ENCODE measurements around the gene SCYGR2. TPM values are rescaled to one million over a fixed set of nuclear protein-coding genes. Genes with fewer than 3 reads are reported as not detected.

Gene SCYGR2
- total and polyA plus RNA-seq, 7 experiments from 2014 or later = not detected

- Histone ChIP-seq H3K27me3 (ENCODE audit: control insufficient read depth in 2 of 2, insufficient read depth in 2 of 2, low read length in 2 of 2) (no peaks in the 10 kb centered on the region), H3K9me3 (ENCODE audit: control insufficient read depth in 2 of 3, low read length in 3 of 3) (no peaks in the 10 kb centered on the region), H3K4me3 (ENCODE audit: low read length) (no peak overlapping the region), H3K27ac (ENCODE audit: low read depth, low read length) (no peak overlapping the region), H3K36me3 (ENCODE audit: control insufficient read depth in 2 of 3, insufficient read depth in 3 of 3, low read length in 3 of 3) (no peaks in the 10 kb centered on the region), H3K4me1 (ENCODE audit: control insufficient read depth in 2 of 2, insufficient read depth in 2 of 2, low read length in 2 of 2) (peaks cover 0 to 4% of the 10 kb centered on the region in 2 donors)
- H3K4me1 Mint-ChIP-seq = peaks cover 0 to 17% (median 9%) of the 10 kb centered on the region in 7 donors
- intact Hi-C loops (cut with micrococcal nuclease) = no loop called here
- no peaks in the 10 kb centered on the region for H3K9me3 Mint-ChIP-seq
- peaks cover 31 to 46% (median 40%) of the 10 kb centered on the region in 5 donors for H3K27me3 Mint-ChIP-seq
- ATAC-seq (no peak), DNase-seq (no peak)
- no peak overlapping the region for H3K27ac Mint-ChIP-seq
- no peaks in the 10 kb centered on the region for H3K36me3 Mint-ChIP-seq
- CTCF ChIA-PET = no interaction called here
- POLR2A ChIA-PET = no interaction called here
- H3K4me3 Mint-ChIP-seq = no peak overlapping the region
These were observed 11.4 kb downstream of the SCYGR2 start for GRCh38 chr2:227610123-227610522.

GRCh38 chr2:227612546-227613271 lies 14.0 kb downstream of the SCYGR2 start:
- ATAC-seq = no peak
- Mint-ChIP-seq H3K4me3 (no peak overlapping the region), H3K27me3 (peaks cover 20 to 37% (median 31%) of the 10 kb centered on the region in 5 donors), H3K27ac (no peak overlapping the region), H3K36me3 (no peaks in the 10 kb centered on the region), H3K9me3 (no peaks in the 10 kb centered on the region), H3K4me1 (peaks cover 0 to 17% (median 9%) of the 10 kb centered on the region in 7 donors)
- Histone ChIP-seq H3K4me1 (ENCODE audit: control insufficient read depth in 2 of 2, insufficient read depth in 2 of 2, low read length in 2 of 2) (peaks cover 0 to 4% of the 10 kb centered on the region in 2 donors), H3K9me3 (ENCODE audit: control insufficient read depth in 2 of 3, low read length in 3 of 3) (no peaks in the 10 kb centered on the region), H3K36me3 (ENCODE audit: control insufficient read depth in 2 of 3, insufficient read depth in 3 of 3, low read length in 3 of 3) (no peaks in the 10 kb centered on the region), H3K27ac (ENCODE audit: low read depth, low read length) (no peak overlapping the region), H3K27me3 (ENCODE audit: control insufficient read depth in 2 of 2, insufficient read depth in 2 of 2, low read length in 2 of 2) (no peaks in the 10 kb centered on the region), H3K4me3 (ENCODE audit: low read length) (no peak overlapping the region)
- intact Hi-C loops (cut with micrococcal nuclease) = no loop called here
- ChIA-PET POLR2A (no interaction called here), CTCF (no interaction called here)
- no peak for DNase-seq

DNA sequence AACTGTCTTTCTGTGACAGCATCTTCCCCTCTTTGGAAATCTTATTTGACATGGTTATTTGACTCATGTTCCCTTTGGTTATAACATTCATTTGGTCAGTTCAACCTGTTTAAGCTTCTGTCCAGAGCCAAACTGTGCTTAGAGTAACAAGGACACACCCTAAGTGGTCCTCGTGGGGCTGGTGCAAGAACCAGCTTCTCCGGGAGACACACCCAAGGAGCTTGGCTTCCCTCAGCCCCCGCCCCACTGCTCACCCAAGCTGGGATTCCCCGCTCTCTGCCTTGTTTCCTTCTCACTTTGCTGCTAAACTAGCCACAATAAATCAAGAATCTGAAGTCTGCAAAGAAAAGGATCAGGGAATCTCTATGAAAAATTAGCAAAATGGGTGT lies 14.6 kb downstream of the SCYGR2 start:
- DNase-seq = no peak
- H3K4me3 Mint-ChIP-seq = no peak overlapping the region
- H3K27me3 Mint-ChIP-seq = peaks cover 20 to 39% (median 31%) of the 10 kb centered on the region in 5 donors
- peaks cover 0 to 13% (median 6%) of the 10 kb centered on the region in 7 donors for H3K4me1 Mint-ChIP-seq
- intact Hi-C loops (cut with micrococcal nuclease) = no loop called here
- no peaks in the 10 kb centered on the region for H3K36me3 Mint-ChIP-seq
- Histone ChIP-seq H3K4me3 (ENCODE audit: low read length) (no peak overlapping the region), H3K36me3 (ENCODE audit: control insufficient read depth in 2 of 3, insufficient read depth in 3 of 3, low read length in 3 of 3) (no peaks in the 10 kb centered on the region), H3K4me1 (ENCODE audit: control insufficient read depth in 2 of 2, insufficient read depth in 2 of 2, low read length in 2 of 2) (peaks cover 0 to 2% of the 10 kb centered on the region in 2 donors), H3K27ac (ENCODE audit: low read depth, low read length) (no peak overlapping the region), H3K27me3 (ENCODE audit: control insufficient read depth in 2 of 2, insufficient read depth in 2 of 2, low read length in 2 of 2) (no peaks in the 10 kb centered on the region), H3K9me3 (ENCODE audit: control insufficient read depth in 2 of 3, low read length in 3 of 3) (no peaks in the 10 kb centered on the region)
- POLR2A ChIA-PET = no interaction called here
- ATAC-seq = no peak
- no peak overlapping the region for H3K27ac Mint-ChIP-seq
- CTCF ChIA-PET = no interaction called here
- H3K9me3 Mint-ChIP-seq = no peaks in the 10 kb centered on the region

- Mint-ChIP-seq H3K27ac (no peak overlapping the region), H3K36me3 (no peaks in the 10 kb centered on the region), H3K27me3 (peaks cover 16 to 43% (median 27%) of the 10 kb centered on the region in 5 donors), H3K4me3 (no peak overlapping the region), H3K4me1 (peaks cover 0 to 6% (median 0%) of the 10 kb centered on the region in 7 donors), H3K9me3 (peaks cover 0 to 2% (median 0%) of the 10 kb centered on the region in 11 donors)
- Histone ChIP-seq H3K4me1 (ENCODE audit: control insufficient read depth in 2 of 2, insufficient read depth in 2 of 2, low read length in 2 of 2) (no peaks in the 10 kb centered on the region), H3K36me3 (ENCODE audit: control insufficient read depth in 2 of 3, insufficient read depth in 3 of 3, low read length in 3 of 3) (no peaks in the 10 kb centered on the region), H3K27me3 (ENCODE audit: control insufficient read depth in 2 of 2, insufficient read depth in 2 of 2, low read length in 2 of 2) (no peaks in the 10 kb centered on the region), H3K27ac (ENCODE audit: low read depth, low read length) (no peak overlapping the region), H3K9me3 (ENCODE audit: control insufficient read depth in 2 of 3, low read length in 3 of 3) (no peaks in the 10 kb centered on the region), H3K4me3 (ENCODE audit: low read length) (no peak overlapping the region)
- intact Hi-C loops (cut with micrococcal nuclease) = no loop called here
- no peak for ATAC-seq
- POLR2A ChIA-PET = no interaction called here
- CTCF ChIA-PET = no interaction called here
- no peak for DNase-seq
These were observed 15.6 kb downstream of the SCYGR2 start for GRCh38 chr2:227614246-227614645.

DNA sequence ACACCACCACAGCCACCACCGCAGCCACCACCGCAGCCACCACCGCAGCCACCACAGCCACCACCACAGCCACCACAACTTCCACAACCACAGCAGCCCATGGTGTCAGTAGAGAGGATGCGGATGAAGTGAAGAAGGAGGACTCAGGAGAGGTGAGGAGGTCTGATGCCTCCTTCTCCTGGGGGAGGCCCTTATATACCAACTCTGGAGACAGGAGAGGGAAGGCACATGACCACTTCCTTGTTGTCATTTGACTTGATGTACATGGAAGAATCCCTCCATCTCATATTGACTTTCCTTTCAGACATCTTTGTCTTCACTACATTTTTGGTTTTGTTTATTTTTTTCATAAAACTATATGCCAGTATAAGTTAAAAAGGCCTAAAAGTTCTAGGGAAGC lies 16.0 kb downstream of the SCYGR2 start, which contains the start of gene SCYGR3:
TSS of gene SCYGR3 (minus strand) at position 101 of the 400 bp plus-strand sequence. CDS start at position 101, 0 bp downstream.
- Mint-ChIP-seq H3K4me3 (no peak within 1 kb of the TSS), H3K36me3 (no peaks in the 10 kb centered on the region), H3K27me3 (peaks cover 13 to 43% (median 23%) of the 10 kb centered on the region in 5 donors), H3K9me3 (peaks cover 0 to 2% (median 0%) of the 10 kb centered on the region in 11 donors), H3K4me1 (peaks cover 0 to 5% (median 0%) of the 10 kb centered on the region in 7 donors), H3K27ac (no peak within 1 kb of the TSS)
- ChIA-PET POLR2A (no interaction called here), CTCF (no interaction called here)
- Histone ChIP-seq H3K27ac (ENCODE audit: low read depth, low read length) (no peak within 1 kb of the TSS), H3K36me3 (ENCODE audit: control insufficient read depth in 2 of 3, insufficient read depth in 3 of 3, low read length in 3 of 3) (no peaks in the 10 kb centered on the region), H3K4me3 (ENCODE audit: low read length) (no peak within 1 kb of the TSS), H3K4me1 (ENCODE audit: control insufficient read depth in 2 of 2, insufficient read depth in 2 of 2, low read length in 2 of 2) (no peaks in the 10 kb centered on the region), H3K27me3 (ENCODE audit: control insufficient read depth in 2 of 2, insufficient read depth in 2 of 2, low read length in 2 of 2) (no peaks in the 10 kb centered on the region), H3K9me3 (ENCODE audit: control insufficient read depth in 2 of 3, low read length in 3 of 3) (no peaks in the 10 kb centered on the region)
- no peak for ATAC-seq
- no peak for DNase-seq
- intact Hi-C loops (cut with micrococcal nuclease) = no loop called here

GRCh38 chr2:227615181-227615580 lies 16.5 kb downstream of the SCYGR2 start:
- no peak for ATAC-seq
- Mint-ChIP-seq H3K4me1 (peaks cover 0 to 2% (median 0%) of the 10 kb centered on the region in 7 donors), H3K4me3 (no peak overlapping the region), H3K36me3 (no peaks in the 10 kb centered on the region), H3K27me3 (peaks cover 10 to 42% (median 20%) of the 10 kb centered on the region in 5 donors), H3K9me3 (peaks cover 0 to 2% (median 0%) of the 10 kb centered on the region in 11 donors), H3K27ac (no peak overlapping the region)
- intact Hi-C loops (cut with micrococcal nuclease) = no loop called here
- no peaks in the 10 kb centered on the region for H3K36me3 ChIP-seq (ENCODE audit: control insufficient read depth in 2 of 3, insufficient read depth in 3 of 3, low read length in 3 of 3)
- H3K9me3 ChIP-seq (ENCODE audit: control insufficient read depth in 2 of 3, low read length in 3 of 3) = no peaks in the 10 kb centered on the region
- H3K27me3 ChIP-seq (ENCODE audit: control insufficient read depth in 2 of 2, insufficient read depth in 2 of 2, low read length in 2 of 2) = no peaks in the 10 kb centered on the region
- ChIA-PET CTCF (no interaction called here), POLR2A (no interaction called here)
- no peak for DNase-seq
- no peak overlapping the region for H3K4me3 ChIP-seq (ENCODE audit: low read length)
- no peaks in the 10 kb centered on the region for H3K4me1 ChIP-seq (ENCODE audit: control insufficient read depth in 2 of 2, insufficient read depth in 2 of 2, low read length in 2 of 2)
- H3K27ac ChIP-seq (ENCODE audit: low read depth, low read length) = no peak overlapping the region

DNA sequence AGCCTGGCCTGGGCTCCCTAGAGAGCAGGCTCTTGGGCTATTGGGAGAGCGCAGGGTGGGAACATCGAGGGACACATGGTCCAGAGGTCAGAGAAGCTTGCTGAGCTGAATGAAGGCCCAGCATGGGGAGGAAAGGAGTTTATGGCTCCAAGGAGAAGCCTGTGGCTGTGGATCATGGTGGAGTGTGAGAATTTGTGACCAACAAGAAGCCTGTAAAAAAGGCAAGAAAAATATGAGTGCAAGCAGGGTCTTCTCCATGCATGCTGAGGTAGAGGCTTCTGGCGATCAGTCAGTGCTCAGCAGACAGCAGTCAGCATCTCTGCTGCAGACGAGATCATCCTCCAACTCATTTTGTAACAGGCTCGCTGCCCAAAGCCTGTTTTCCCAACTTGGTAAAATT lies 17.2 kb downstream of the SCYGR2 start:
- H3K36me3 Mint-ChIP-seq = no peaks in the 10 kb centered on the region
- ChIA-PET POLR2A (no interaction called here), CTCF (no interaction called here)
- ATAC-seq = no peak
- Histone ChIP-seq H3K27ac (ENCODE audit: low read depth, low read length) (no peak overlapping the region), H3K27me3 (ENCODE audit: control insufficient read depth in 2 of 2, insufficient read depth in 2 of 2, low read length in 2 of 2) (no peaks in the 10 kb centered on the region), H3K9me3 (ENCODE audit: control insufficient read depth in 2 of 3, low read length in 3 of 3) (no peaks in the 10 kb centered on the region), H3K4me3 (ENCODE audit: low read length) (no peak overlapping the region), H3K4me1 (ENCODE audit: control insufficient read depth in 2 of 2, insufficient read depth in 2 of 2, low read length in 2 of 2) (no peaks in the 10 kb centered on the region), H3K36me3 (ENCODE audit: control insufficient read depth in 2 of 3, insufficient read depth in 3 of 3, low read length in 3 of 3) (no peaks in the 10 kb centered on the region)
- intact Hi-C loops (cut with micrococcal nuclease) = no loop called here
- no peak for DNase-seq
- no peaks in the 10 kb centered on the region for H3K4me1 Mint-ChIP-seq
- no peak overlapping the region for H3K27ac Mint-ChIP-seq
- H3K4me3 Mint-ChIP-seq = no peak overlapping the region
- peaks cover 6 to 36% (median 14%) of the 10 kb centered on the region in 5 donors for H3K27me3 Mint-ChIP-seq
- H3K9me3 Mint-ChIP-seq = peaks cover 0 to 2% (median 0%) of the 10 kb centered on the region in 11 donors
